ENCODE data around the gene MYO7A. TPM values are rescaled to one million over a fixed set of nuclear protein-coding genes. Genes with fewer than 3 reads are reported as not detected.

The MYO7A gene
- total RNA-seq, 2 donors from 2014 or later, result 0.32 TPM; not detected in 1

DNA sequence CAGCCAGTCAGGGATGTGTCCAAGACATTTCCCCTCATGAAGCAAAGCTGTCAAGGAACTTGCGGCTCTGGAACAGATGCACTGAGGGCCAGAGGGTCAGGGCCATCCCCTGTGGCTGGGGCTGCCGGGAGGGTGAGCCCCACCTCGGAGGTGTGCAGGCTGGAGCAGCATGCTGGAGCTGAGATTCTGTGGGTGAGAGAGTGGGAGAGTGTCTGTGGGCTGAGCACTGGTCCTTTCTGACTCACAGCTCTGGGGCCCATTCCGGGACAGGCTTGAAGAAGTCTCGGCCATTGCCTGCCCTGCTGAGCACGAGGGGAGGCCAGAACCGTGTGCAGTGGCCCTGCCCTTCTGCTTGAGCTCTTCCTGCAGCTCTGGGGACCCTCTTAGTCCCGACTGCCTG, 23.3 kb upstream of the MYO7A start:
- H3K36me3 Mint-ChIP-seq, result no peaks in the 10 kb centered on the region
- H3K27ac Mint-ChIP-seq, result no peak overlapping the region
- DNase-seq (ENCODE audit: low spot score in 2 of 2), result no peak
- peak in 1 of 2 donors; percentile 7 for ATAC-seq
- H3K9me3 Mint-ChIP-seq, result no peaks in the 10 kb centered on the region

DNA sequence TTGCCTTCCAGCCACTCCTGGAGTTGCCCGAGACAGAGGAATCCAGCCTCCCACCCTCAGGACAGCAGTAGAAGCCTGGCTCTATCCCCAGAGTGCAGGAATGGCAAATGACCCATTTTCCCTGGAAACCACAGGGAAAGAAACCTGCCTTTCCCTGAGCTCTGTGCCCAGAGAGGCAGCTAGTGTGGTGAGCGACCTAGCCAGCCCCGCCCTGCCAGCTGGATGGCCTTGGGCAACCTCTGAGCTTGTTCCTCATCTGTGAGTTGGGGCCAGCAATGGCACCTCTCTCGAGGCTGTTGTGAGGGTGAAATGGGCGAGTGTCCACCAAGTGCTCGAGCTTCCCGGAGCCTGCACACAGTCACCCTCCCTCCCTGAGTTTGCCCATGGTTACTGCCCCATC, 21.7 kb upstream of the MYO7A start:
- Mint-ChIP-seq H3K36me3 (no peaks in the 10 kb centered on the region), H3K9me3 (no peaks in the 10 kb centered on the region), H3K27ac (no peak overlapping the region)
- DNase-seq (ENCODE audit: low spot score in 2 of 2) (no peak), ATAC-seq (no peak)

DNA sequence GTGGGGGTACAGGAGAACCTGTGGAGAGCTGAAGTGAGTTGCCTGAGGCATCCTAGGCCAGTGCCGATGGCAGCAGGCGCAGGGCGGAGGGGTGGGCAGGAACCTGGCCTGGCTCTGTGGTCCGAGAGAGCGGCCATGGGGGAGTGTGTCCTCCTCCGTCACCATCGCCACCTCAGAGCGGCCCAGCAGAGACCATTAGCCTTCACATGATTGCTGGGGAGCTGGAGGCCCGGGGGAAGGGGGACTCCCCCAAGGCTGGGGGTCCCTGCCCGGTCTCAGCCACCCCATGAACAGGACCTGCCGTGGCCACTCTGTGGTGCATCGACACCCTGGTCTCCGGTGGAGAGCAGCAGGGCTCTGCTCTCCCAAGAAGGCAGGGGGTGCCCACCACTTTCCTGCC, 21.3 kb upstream of the MYO7A start:
- H3K27ac Mint-ChIP-seq, result no peak overlapping the region
- no peaks in the 10 kb centered on the region for H3K9me3 Mint-ChIP-seq
- DNase-seq (ENCODE audit: low spot score in 2 of 2) (no peak), ATAC-seq (no peak)
- H3K36me3 Mint-ChIP-seq, result no peaks in the 10 kb centered on the region

DNA sequence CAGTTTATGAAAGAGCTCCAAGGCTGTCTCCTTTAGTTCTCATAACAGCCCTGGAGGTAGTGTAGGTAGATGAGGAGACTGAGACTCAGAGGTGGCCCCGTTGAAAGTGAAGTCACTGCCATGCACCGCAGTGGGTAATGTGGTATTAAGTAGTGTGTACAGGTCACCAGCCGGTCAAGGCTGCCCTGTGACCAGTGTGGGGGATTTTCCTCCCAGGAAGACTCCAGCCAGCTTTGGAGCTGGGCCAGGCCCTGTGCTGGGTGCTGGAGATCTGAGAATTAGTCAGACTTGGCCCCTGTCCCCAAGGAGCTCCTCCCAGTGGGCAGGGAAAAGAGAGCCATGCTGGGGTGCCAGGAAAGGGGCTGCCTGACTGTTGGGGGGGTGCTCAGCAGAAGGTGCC, 20.1 kb upstream of the MYO7A start:
- no peaks in the 10 kb centered on the region for H3K36me3 Mint-ChIP-seq
- DNase-seq (ENCODE audit: low spot score in 2 of 2) (no peak), ATAC-seq (no peak)
- H3K27ac Mint-ChIP-seq, result peak overlapping the region in 1 of 2 donors; percentile 35
- no peaks in the 10 kb centered on the region for H3K9me3 Mint-ChIP-seq

DNA sequence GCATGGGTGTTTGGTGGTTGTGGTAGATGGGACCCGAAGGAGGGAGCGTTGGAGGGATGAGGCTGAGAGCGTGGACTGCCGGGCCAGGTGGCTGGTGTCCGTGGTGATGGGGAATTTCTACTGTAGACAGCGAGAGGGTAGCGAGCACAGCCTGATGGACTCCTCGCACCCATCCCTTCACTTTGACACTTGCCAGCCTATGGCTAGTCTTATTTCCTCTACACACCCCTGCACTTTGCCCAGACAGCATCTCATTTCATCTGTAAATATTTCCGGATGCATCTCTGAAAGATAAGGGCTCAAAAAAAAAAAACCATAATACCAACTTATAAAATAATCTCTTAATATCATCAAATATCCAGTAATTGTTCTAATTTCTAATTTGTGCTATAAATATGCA, 19.6 kb upstream of the MYO7A start:
- no peak for ATAC-seq
- Mint-ChIP-seq H3K36me3 (no peaks in the 10 kb centered on the region), H3K9me3 (no peaks in the 10 kb centered on the region), H3K27ac (no peak overlapping the region)
- no peak for DNase-seq (ENCODE audit: low spot score in 2 of 2)

DNA sequence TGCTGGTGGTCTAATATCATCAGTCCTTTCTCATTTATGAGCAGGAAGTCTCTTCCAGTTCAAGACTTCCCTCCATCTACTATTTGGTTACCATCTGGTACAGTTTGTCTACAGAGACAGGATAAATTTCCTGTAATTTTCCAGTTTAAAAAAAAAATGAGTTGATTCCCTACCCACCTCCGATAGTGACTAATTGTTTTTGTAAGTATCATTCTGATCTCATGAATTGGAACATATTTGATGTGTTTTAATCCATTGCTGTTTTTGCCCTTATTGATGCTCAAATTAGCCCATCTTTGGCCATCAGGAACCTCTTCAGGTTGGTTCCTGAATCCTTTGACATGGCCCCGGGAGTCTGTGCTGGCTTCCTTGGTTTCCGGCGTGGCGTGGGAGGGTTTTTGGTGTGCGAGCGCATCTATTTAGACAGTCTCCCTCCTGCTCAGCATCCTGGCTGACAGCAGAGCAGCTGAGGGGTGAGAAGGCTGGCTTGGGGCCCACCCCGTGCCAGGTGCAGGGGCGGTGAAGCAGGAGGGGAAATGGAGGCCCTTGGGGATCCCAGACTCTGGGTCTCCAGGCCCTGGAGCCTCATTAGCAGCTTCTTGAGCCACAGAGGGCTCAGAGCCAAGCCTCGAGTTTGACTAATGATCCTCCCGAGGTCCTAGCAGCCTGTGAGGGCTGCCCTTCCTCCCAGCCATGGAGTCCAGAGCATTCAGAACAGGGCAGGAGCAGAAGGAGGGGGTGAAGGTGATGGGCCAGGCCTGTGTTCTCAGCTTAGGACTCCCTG, 18.6 kb upstream of the MYO7A start:
- H3K9me3 Mint-ChIP-seq, result no peaks in the 10 kb centered on the region
- DNase-seq (ENCODE audit: low spot score in 2 of 2) (no peak), ATAC-seq (no peak)
- H3K36me3 Mint-ChIP-seq, result no peaks in the 10 kb centered on the region
- H3K27ac Mint-ChIP-seq, result no peak overlapping the region

DNA sequence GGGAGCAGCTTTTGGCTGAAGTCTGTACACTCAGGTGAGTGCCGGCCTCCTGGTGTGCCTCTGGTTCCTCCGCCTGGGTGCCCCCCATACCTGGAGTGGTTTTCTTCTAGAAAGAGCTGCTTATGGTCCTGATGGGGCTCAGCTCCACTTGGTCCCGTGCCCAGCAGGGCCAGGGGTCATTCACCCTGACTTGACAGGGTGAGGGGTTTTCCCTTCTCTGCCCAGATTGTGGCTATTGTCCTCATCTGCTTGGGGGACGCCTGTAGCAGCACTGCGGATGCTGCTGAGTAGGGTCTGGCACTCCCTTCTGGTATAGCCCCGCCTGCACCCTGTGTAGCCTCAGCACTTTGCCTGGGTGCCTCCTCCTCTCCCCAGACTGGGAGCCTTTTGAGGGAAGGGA, 17.2 kb upstream of the MYO7A start:
- Mint-ChIP-seq H3K36me3 (no peaks in the 10 kb centered on the region), H3K27ac (no peak overlapping the region), H3K9me3 (no peaks in the 10 kb centered on the region)
- ATAC-seq (no peak), DNase-seq (ENCODE audit: low spot score in 2 of 2) (no peak)

DNA sequence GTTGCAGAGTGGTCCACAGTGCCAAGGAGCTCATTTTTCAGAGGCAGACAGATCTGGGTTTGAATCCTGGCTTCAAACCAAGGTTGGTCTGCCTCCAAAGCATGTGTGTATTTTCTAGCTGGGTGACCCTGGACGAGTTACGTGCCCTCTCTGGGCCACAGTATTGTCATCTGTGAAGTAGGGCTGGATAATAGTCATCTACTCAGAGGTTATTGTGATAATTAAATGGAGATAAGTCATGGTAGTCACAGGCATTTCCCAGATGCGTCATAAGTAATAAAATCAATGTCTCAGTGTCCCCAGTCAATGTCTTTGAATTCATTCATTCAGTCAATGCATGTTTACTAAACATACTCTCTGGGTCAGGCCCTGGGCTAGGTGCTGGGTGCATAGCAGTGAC, 16.8 kb upstream of the MYO7A start:
- no peak overlapping the region for H3K27ac Mint-ChIP-seq
- DNase-seq (ENCODE audit: low spot score in 2 of 2) (no peak), ATAC-seq (no peak)
- no peaks in the 10 kb centered on the region for H3K9me3 Mint-ChIP-seq
- H3K36me3 Mint-ChIP-seq, result no peaks in the 10 kb centered on the region

DNA sequence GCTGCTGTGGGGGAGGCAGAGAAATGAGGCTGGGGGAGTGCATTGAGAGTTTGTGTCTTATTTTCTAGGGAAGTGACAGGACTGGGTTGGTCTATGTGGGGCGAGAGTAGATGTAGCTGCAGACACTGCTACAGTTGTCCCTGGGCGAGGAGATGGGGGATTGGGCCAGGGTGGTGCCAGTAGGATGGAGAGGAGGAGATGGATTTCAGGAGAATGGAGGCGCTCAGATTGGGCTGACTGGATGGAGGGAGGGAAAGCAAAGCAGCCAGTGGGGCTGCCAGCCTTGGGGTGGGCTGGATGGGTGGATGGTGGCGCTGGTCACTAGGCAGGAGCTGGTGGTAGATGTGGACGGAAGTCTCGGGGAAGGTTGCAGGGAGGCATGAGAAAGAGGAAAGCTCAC, 16.1 kb upstream of the MYO7A start:
- ATAC-seq (no peak), DNase-seq (ENCODE audit: low spot score in 2 of 2) (no peak)
- no peaks in the 10 kb centered on the region for H3K9me3 Mint-ChIP-seq
- H3K27ac Mint-ChIP-seq, result peak overlapping the region in 1 of 2 donors; percentile 57
- no peaks in the 10 kb centered on the region for H3K36me3 Mint-ChIP-seq

DNA sequence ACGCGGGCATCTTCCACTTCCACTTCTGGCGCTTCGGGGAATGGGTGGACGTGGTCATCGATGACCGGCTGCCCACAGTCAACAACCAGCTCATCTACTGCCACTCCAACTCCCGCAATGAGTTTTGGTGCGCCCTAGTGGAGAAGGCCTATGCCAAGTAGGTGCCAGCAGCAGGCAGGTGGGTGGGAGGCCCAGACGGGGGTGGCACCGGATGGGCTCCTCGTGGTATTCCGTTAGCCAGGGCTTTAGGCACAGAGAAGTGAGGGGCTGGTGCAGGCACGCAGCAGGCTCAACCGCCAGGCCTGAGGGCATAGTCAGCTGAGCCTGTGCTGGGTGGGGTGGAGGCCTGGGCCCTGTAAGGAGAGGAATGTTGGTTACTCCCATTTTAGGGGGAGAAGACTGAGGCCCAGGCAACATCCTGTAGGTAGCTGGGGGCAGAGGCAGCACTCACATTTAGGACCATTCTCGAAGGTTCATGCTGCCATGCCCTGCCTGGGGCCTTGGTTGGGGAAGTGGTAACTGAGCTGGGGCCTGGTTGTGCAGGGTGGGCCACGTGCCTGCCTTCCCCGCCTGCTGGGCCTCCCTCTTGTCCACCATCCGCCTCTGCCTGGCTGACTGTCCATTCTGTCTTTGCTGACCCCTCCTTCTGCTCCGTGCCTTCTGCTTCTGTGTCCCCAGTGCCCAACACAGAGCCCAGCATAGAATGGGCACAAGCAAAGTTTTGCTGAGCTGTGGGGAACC, 15.2 kb upstream of the MYO7A start:
- no peak for ATAC-seq
- no peaks in the 10 kb centered on the region for H3K9me3 Mint-ChIP-seq
- no peaks in the 10 kb centered on the region for H3K36me3 Mint-ChIP-seq
- no peak for DNase-seq (ENCODE audit: low spot score in 2 of 2)
- H3K27ac Mint-ChIP-seq, result peak overlapping the region in 1 of 2 donors; percentile 33

DNA sequence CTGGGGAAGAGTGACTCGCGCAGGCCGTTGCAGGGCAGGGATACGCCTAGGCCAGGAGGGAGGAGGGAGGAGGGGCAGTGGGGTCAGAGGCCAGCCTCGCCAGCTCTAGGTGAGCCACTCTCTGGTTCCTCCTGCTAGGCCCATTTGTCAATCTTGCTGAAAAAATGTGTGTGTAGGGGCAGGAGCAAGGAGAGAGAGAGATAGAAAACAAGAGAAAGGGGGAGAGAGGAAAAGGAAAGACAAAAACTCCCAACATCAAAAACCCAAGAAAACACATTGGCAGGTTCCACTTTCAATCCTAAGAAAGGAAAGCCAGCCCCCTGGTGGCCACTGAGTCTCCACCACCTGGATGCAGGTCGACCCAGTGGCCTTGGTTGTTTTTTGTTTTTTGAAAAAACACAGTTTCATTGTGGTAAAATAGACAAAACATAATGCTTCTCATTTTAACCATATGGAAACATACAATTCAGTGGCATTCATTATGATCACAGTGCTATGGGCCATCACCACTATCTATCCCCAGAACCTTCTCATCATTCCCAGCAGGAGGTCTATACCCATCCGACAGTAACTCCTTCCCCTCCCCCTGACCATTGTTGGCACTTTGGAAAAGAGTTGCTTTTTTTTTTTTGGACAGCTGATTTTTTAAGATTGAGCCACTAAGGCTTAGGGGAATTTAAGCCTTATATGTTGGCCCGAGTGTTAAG, 14.5 kb upstream of the MYO7A start:
- ATAC-seq, result no peak
- Mint-ChIP-seq H3K27ac (peak overlapping the region in 1 of 2 donors; percentile 33), H3K9me3 (no peaks in the 10 kb centered on the region), H3K36me3 (no peaks in the 10 kb centered on the region)
- no peak for DNase-seq (ENCODE audit: low spot score in 2 of 2)

DNA sequence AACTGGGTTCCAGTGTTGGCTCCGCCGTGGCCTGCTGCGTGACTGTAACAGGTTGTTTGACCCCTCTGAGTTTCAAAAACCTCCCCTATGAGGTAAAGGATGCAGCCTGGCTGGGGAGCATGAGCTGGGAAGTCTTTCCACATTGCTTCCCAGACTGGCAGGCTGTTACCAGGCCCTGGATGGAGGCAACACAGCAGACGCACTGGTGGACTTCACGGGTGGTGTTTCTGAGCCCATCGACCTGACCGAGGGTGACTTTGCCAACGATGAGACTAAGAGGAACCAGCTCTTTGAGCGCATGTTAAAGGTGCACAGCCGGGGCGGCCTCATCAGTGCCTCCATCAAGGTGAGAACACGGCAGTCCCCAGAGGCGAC, 14.0 kb upstream of the MYO7A start:
- Mint-ChIP-seq H3K27ac (no peak overlapping the region), H3K9me3 (no peaks in the 10 kb centered on the region), H3K36me3 (no peaks in the 10 kb centered on the region)
- ATAC-seq, result no peak
- DNase-seq (ENCODE audit: low spot score in 2 of 2), result no peak

DNA sequence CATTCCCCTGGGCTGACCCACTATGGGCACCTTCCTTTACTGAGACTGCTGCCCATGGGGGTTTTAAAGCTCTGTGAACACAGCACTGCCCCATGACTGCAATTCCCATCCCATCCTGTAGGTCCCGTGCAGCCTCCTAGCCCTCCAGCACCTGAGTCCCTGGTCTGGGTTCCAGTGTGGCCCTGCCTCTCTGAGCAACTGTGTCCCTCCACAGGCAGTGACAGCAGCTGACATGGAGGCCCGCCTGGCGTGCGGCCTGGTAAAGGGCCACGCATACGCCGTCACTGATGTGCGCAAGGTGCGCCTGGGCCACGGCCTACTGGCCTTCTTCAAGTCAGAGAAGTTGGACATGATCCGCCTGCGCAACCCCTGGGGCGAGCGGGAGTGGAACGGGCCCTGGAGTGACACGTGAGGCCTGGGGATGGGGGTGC, 12.8 kb upstream of the MYO7A start:
- H3K9me3 Mint-ChIP-seq, result no peaks in the 10 kb centered on the region
- DNase-seq (ENCODE audit: low spot score in 2 of 2) (no peak), ATAC-seq (peak in 1 of 2 donors; percentile 44)
- H3K27ac Mint-ChIP-seq, result no peak overlapping the region
- H3K36me3 Mint-ChIP-seq, result no peaks in the 10 kb centered on the region

DNA sequence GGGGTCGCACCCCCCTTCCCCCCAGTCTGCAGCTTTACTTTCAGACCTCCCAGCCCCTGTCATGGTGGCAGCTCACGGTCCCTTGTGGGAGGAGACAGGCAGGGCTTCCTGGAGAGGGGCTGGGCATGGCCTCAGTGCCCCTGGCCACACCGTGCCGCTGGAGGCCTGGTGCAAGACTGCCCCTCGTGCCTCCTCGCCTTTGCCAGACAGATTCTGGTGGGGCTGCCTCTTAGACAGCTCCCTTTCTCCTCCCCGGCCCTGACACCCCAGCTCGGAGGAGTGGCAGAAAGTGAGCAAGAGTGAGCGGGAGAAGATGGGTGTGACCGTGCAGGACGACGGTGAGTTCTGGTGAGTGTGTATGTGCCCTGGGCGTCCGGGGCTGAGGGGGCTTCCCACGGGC, 12.1 kb upstream of the MYO7A start:
- Mint-ChIP-seq H3K36me3 (no peaks in the 10 kb centered on the region), H3K9me3 (no peaks in the 10 kb centered on the region), H3K27ac (no peak overlapping the region)
- DNase-seq (ENCODE audit: low spot score in 2 of 2), result no peak
- ATAC-seq, result no peak

DNA sequence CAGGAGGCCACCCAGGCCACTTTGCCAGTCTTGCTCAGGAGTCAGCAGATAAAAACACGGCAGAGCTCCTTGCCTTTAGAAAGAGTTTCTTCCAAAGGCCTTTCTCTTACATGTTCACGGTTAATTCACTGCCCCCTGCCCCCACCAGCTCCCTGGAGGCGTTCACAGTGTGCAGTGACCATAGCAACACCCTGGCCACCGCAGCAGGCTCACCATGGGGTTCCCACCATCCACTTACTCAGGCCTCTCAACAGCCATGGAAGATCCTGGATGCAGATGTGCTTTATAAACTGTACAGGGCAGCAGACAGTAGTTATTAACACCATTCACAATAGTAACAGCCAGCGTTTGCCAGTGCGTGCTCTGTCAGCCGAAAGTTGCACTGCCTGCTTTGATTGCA, 10.6 kb upstream of the MYO7A start:
- no peak overlapping the region for H3K27ac Mint-ChIP-seq
- ATAC-seq, result no peak
- no peaks in the 10 kb centered on the region for H3K36me3 Mint-ChIP-seq

DNA sequence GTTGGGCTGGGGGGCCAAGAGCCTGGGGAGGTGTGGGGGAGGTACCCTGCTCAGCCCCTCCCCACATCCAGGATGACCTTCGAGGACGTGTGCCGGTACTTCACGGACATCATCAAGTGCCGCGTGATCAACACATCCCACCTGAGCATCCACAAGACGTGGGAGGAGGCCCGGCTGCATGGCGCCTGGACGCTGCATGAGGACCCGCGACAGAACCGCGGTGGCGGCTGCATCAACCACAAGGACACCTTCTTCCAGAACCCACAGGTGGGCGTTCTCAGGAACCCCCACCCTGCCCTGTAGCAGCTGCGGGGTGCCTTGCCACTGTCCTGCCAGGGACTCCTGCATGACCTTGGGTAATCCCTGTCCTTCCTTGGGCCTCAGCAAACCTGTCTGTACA, 10.0 kb upstream of the MYO7A start:
- Mint-ChIP-seq H3K36me3 (no peaks in the 10 kb centered on the region), H3K9me3 (no peaks in the 10 kb centered on the region), H3K27ac (no peak overlapping the region)
- no peak for DNase-seq (ENCODE audit: low spot score in 2 of 2)
- ATAC-seq, result no peak

More for the DNA sequence above, 10.6 kb upstream of the MYO7A start:
- no peaks in the 10 kb centered on the region for H3K9me3 Mint-ChIP-seq
- no peak for DNase-seq (ENCODE audit: low spot score in 2 of 2)

DNA sequence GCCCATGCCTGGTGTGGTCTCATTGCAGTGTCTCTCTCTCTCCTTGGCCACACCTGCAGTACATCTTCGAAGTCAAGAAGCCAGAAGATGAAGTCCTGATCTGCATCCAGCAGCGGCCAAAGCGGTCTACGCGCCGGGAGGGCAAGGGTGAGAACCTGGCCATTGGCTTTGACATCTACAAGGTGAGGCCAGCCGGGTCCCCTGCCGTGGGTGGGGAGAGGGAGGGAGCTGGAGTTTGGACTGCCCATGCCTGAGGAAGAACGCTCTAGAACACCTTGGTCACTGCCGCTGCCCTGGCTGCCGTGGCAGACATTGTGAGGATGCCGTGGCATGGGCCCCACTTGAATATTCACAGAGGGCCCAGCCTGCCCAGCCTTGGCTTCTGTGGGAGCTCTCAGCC, 9.1 kb upstream of the MYO7A start:
- H3K27ac Mint-ChIP-seq, result no peak overlapping the region
- DNase-seq (ENCODE audit: low spot score in 2 of 2) (no peak), ATAC-seq (no peak)
- no peaks in the 10 kb centered on the region for H3K36me3 Mint-ChIP-seq
- H3K9me3 Mint-ChIP-seq, result no peaks in the 10 kb centered on the region
